SJCRH30 (cell line): ENCODE data around the gene WDR20. TPM values are rescaled to one million over a fixed set of nuclear protein-coding genes. Genes with fewer than 3 reads are reported as not detected.

Source experiments
- DNase-seq, 2 experiments: peaks; one replicate each; pipeline ENCODE4 v3.0.0-alpha.2; 2015 to 2020
- H3K27ac ChIP-seq: fragments of 250-450 bp; sonication (Bioruptor Pico); 2 replicates; pipeline ENCODE4 v1.5.1; 2020; ENCODE audit warnings: mild to moderate bottlenecking, moderate library complexity
- H3K27me3 ChIP-seq: fragments of 250-450 bp; sonication (Bioruptor Pico); 2 replicates; pipeline ENCODE4 v1.5.1; 2020; ENCODE audit warnings: mild to moderate bottlenecking, moderate library complexity
- H3K36me3 ChIP-seq: fragments of 250-450 bp; sonication (Bioruptor Pico); 2 replicates; pipeline ENCODE4 v1.5.1; 2020; ENCODE audit warnings: mild to moderate bottlenecking, moderate library complexity
- H3K4me1 ChIP-seq: fragments of 250-450 bp; sonication (Bioruptor Pico); 2 replicates; pipeline ENCODE4 v1.5.1; 2020; ENCODE audit warnings: mild to moderate bottlenecking, moderate library complexity
- H3K4me3 ChIP-seq: fragments of 250-450 bp; sonication (Bioruptor Pico); 2 replicates; pipeline ENCODE4 v1.5.1; 2020; ENCODE audit warnings: mild to moderate bottlenecking, moderate library complexity
- H3K9me3 ChIP-seq: fragments of 250-450 bp; sonication (Bioruptor Pico); replicated peaks from 2 replicates; pipeline ENCODE4 v1.5.1; 2020; ENCODE audit warnings: mild to moderate bottlenecking, moderate library complexity
- total RNA-seq: library from RNA; depleted of rRNA; stranded (reverse); fragments of >200 nt; shearing (Covaris generic); gene quantifications from 2 replicates; pipeline ENCODE4 v1.2.3, GENCODE V29; 2014; rRNA removed

Gene WDR20
- total RNA-seq, 1 experiment from 2014 or later = 23.2 TPM

DNA sequence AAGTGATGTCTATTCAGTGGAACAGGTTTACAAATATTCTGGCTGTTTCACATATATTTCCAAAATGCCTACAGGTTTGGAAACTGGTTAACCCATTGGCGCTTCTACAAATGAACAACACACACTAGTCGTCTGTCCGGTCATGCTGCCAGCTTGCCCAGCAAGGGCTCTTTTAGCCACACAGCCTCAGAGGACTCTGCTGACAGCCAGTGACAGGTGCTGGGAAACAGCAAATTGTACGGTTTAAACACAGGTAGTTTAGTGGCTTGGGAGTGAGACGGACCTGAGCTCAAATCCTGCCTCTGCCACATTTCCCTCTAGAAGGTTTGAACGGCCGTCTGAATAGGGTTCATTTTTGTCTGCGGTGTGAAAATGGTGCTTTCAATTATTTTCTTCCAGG is 111.5 kb downstream of the WDR20 start:
- Histone ChIP-seq H3K9me3 (no peaks in the 10 kb centered on the region), H3K27ac (no peak overlapping the region)

GRCh38 chr14:102252834-102253801 is 113.4 kb downstream of the WDR20 start:
- no peak for DNase-seq
- no peak overlapping the region for H3K4me3 ChIP-seq
- H3K9me3 ChIP-seq = no peaks in the 10 kb centered on the region
- H3K4me1 ChIP-seq = peaks cover 7% of the 10 kb centered on the region
- H3K27me3 ChIP-seq = no peaks in the 10 kb centered on the region
- H3K36me3 ChIP-seq = no peaks in the 10 kb centered on the region
- H3K27ac ChIP-seq = no peak overlapping the region

More for the DNA sequence above, 111.5 kb downstream of the WDR20 start:
- H3K36me3 ChIP-seq = no peaks in the 10 kb centered on the region
- H3K4me1 ChIP-seq = peaks cover 7% of the 10 kb centered on the region
- no peak overlapping the region for H3K4me3 ChIP-seq
- DNase-seq = peak; percentile 39 to 67
- no peaks in the 10 kb centered on the region for H3K27me3 ChIP-seq

DNA sequence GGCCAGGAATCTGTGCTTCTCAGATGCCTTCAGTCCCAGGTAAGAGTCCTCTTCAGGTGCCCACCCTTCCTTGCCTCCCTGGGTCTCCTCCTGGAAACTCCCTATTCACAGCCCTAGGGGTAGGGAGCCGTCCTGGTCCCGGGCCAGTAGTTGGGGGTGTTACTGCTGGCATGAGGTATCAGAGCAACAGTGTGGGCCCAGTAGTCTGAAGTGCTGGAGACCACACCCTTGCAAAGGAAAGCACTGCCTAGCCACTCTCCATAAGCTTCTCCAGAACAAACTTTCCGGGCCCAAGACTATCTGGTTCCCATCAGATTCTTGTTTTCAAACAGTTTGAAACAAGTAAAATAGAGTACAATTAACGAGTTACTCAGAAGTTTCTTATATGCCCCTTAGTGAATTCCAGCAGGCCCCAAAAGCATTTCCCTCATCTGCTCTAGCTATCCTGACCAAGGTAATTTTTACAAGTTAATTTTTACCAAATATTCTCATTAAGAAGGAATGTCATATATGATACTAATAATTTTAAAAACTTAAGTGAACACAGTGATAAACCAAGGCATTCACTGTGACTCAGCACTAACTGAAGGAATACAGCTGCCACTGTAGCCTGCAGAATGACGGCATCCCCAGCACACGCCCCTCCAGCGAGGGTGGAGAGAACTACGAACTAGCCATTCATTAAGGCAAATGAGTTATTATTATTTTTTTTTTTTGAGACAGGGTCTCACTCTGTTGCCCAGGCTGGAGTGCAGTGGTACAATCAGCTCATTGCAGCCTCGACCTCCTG is 115.9 kb downstream of the WDR20 start:
- H3K4me1 ChIP-seq = peaks cover 7% of the 10 kb centered on the region
- no peaks in the 10 kb centered on the region for H3K27me3 ChIP-seq
- no peak for DNase-seq
- no peaks in the 10 kb centered on the region for H3K9me3 ChIP-seq
- no peaks in the 10 kb centered on the region for H3K36me3 ChIP-seq
- no peak overlapping the region for H3K27ac ChIP-seq
- H3K4me3 ChIP-seq = no peak overlapping the region

- no peak for DNase-seq
- Histone ChIP-seq H3K27ac (no peak overlapping the region), H3K36me3 (no peaks in the 10 kb centered on the region), H3K27me3 (no peaks in the 10 kb centered on the region), H3K4me3 (no peak overlapping the region), H3K4me1 (no peaks in the 10 kb centered on the region; the same call in 1 of the 2 replicates), H3K9me3 (no peaks in the 10 kb centered on the region)
These were observed 117.0 kb downstream of the WDR20 start for GRCh38 chr14:102256716-102257115.

DNA sequence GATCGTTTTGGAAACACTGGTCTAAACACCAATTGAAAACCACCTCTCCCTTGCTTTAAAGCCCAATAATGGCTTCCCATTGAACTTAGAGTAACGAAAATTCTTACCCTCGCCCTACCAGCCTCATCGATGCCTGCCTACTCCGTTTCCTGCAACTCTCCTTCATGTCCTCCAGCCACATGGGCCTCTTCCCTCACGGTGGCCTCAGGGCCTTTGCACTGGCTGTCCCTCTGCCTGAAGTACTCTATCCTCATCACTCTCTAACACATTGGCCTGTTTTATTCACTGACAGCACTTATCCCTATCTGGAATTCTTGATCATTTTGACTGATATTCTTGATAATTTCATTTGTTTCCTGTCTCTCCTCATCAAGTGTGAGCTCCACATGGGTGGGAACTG is 118.4 kb downstream of the WDR20 start:
- Histone ChIP-seq H3K36me3 (no peaks in the 10 kb centered on the region), H3K9me3 (no peaks in the 10 kb centered on the region), H3K4me3 (no peak overlapping the region), H3K4me1 (peaks cover 10% of the 10 kb centered on the region), H3K27me3 (no peaks in the 10 kb centered on the region), H3K27ac (no peak overlapping the region)
- no peak for DNase-seq

Other genes with a start within 250 kb of the WDR20 start
- gene DYNC1H1, start 175.3 kb upstream of the WDR20 start, total RNA-seq = 279 and 298 TPM in 2 replicates
- 650 and 697 TPM in 2 replicates for gene HSP90AA1, start 52.9 kb upstream of the WDR20 start, total RNA-seq
- 5.8 and 5.9 TPM in 2 replicates for gene MOK, start 165.3 kb downstream of the WDR20 start, total RNA-seq
- gene ZNF839, start 179.8 kb downstream of the WDR20 start, total RNA-seq = 4.0 and 4.2 TPM in 2 replicates
- 42.7 and 48.4 TPM in 2 replicates for gene CINP, start 223.0 kb downstream of the WDR20 start, total RNA-seq
- gene TECPR2, start 223.0 kb downstream of the WDR20 start, total RNA-seq = 8.6 and 9.1 TPM in 2 replicates